ENCODE results near the gene MANBA. TPM values are rescaled to one million over a fixed set of nuclear protein-coding genes. Genes with fewer than 3 reads are reported as not detected.

The MANBA gene
- polyA plus RNA-seq, 3 donors = 80.8 to 94.4 (median 88.7) TPM

- H3K36me3 Mint-ChIP-seq = no peaks in the 10 kb centered on the region
- WGBS (ENCODE audit: insufficient coverage) = no CpG with 5 or more reads among the region's 1 CpG
These were observed 20.8 kb upstream of the MANBA start for GRCh38 chr4:102781570-102781969.

GRCh38 chr4:102780476-102781144 lies 19.8 kb upstream of the MANBA start:
- Histone ChIP-seq H3K4me1 (ENCODE audit: control insufficient read depth in 1 of 2, insufficient read depth in 2 of 2, low read length in 2 of 2) (peaks cover 20 to 26% of the 10 kb centered on the region in 2 donors), H3K36me3 (replicated peaks in 1 of 2; ENCODE audit: control insufficient read depth in 1 of 2, insufficient read depth in 2 of 2, low read length in 2 of 2) (no peaks in the 10 kb centered on the region), H3K27ac (ENCODE audit: low read depth in 1 of 2, low read length in 2 of 2) (peak overlapping the region in 1 of 2 donors; percentile 52), H3K9me3 (replicated peaks in 1 of 2; ENCODE audit: control insufficient read depth in 1 of 2, insufficient read depth in 1 of 2, low read length in 2 of 2) (no peaks in the 10 kb centered on the region), H3K79me2 (ENCODE audit: insufficient read depth, low read length) (no peaks in the 10 kb centered on the region), H4K20me1 (ENCODE audit: insufficient read depth, low read length) (no peaks in the 10 kb centered on the region), H3K4me2 (replicated peaks; ENCODE audit: extremely low read depth, low read length, poor library complexity, severe bottlenecking) (no peak overlapping the region), H2AFZ (ENCODE audit: insufficient read depth, low read depth, low read length, poor library complexity, severe bottlenecking) (no peak overlapping the region), H3K9ac (ENCODE audit: insufficient read depth, low read length, poor library complexity, severe bottlenecking) (no peak overlapping the region), H3K27me3 (ENCODE audit: control insufficient read depth in 2 of 2, insufficient read depth in 2 of 2, low read length in 2 of 2) (no peaks in the 10 kb centered on the region), H3K4me3 (replicated peaks in 1 of 3; ENCODE audit: low read depth in 2 of 3, low read length in 3 of 3) (no peak overlapping the region)
- Mint-ChIP-seq H3K4me3 (no peak overlapping the region), H3K36me3 (no peaks in the 10 kb centered on the region), H3K27me3 (ENCODE audit: low read depth in 3 of 3) (peaks cover 0 to 7% (median 0%) of the 10 kb centered on the region in 3 donors), H3K4me1 (peaks cover 24% of the 10 kb centered on the region), H3K9me3 (no peaks in the 10 kb centered on the region), H3K27ac (peak overlapping the region in 3 of 7 donors; percentile 3 to 76 (median 74))
- WGBS (ENCODE audit: insufficient coverage) = 53% methylated on average over 4 of the region's 5 CpGs
- intact Hi-C loops (cut with micrococcal nuclease) = loop anchor here in 1 of 2 donors (10.0 kb wide), 1 partner anchor 46 kb away; no protein-coding TSS in a partner anchor
- DNase-seq = peak; percentile 74 to 92 (median 83)
- no peak for TF ChIP-seq CTCF (IDR thresholded peaks at IDR 0.05)

More at GRCh38 chr4:102781570-102781969, 20.8 kb upstream of the MANBA start:
- no peaks in the 10 kb centered on the region for H3K79me2 ChIP-seq (ENCODE audit: insufficient read depth, low read length)
- Mint-ChIP-seq H3K4me1 (peaks cover 24% of the 10 kb centered on the region), H3K27ac (no peak overlapping the region), H3K4me3 (no peak overlapping the region), H3K27me3 (ENCODE audit: low read depth in 3 of 3) (peaks cover 0 to 7% (median 0%) of the 10 kb centered on the region in 3 donors), H3K9me3 (no peaks in the 10 kb centered on the region)
- intact Hi-C loops (cut with micrococcal nuclease) = loop anchor here in 1 of 2 donors (10.0 kb wide), 1 partner anchor 47 kb away; no protein-coding TSS in a partner anchor
- H3K4me2 ChIP-seq (replicated peaks; ENCODE audit: extremely low read depth, low read length, poor library complexity, severe bottlenecking) = no peak overlapping the region
- H4K20me1 ChIP-seq (ENCODE audit: insufficient read depth, low read length) = no peaks in the 10 kb centered on the region
- H2AFZ ChIP-seq (ENCODE audit: insufficient read depth, low read depth, low read length, poor library complexity, severe bottlenecking) = no peak overlapping the region
- H3K4me3 ChIP-seq (replicated peaks in 1 of 3; ENCODE audit: low read depth in 2 of 3, low read length in 3 of 3) = no peak overlapping the region
- no peak for DNase-seq
- peaks cover 20 to 26% of the 10 kb centered on the region in 2 donors for H3K4me1 ChIP-seq (ENCODE audit: control insufficient read depth in 1 of 2, insufficient read depth in 2 of 2, low read length in 2 of 2)
- H3K9ac ChIP-seq (ENCODE audit: insufficient read depth, low read length, poor library complexity, severe bottlenecking) = no peak overlapping the region
- no peaks in the 10 kb centered on the region for H3K36me3 ChIP-seq (replicated peaks in 1 of 2; ENCODE audit: control insufficient read depth in 1 of 2, insufficient read depth in 2 of 2, low read length in 2 of 2)
- no peak overlapping the region for H3K27ac ChIP-seq (ENCODE audit: low read depth in 1 of 2, low read length in 2 of 2)
- no peak for TF ChIP-seq CTCF (IDR thresholded peaks at IDR 0.05)
- H3K9me3 ChIP-seq (replicated peaks in 1 of 2; ENCODE audit: control insufficient read depth in 1 of 2, insufficient read depth in 1 of 2, low read length in 2 of 2) = no peaks in the 10 kb centered on the region
- H3K27me3 ChIP-seq (ENCODE audit: control insufficient read depth in 2 of 2, insufficient read depth in 2 of 2, low read length in 2 of 2) = no peaks in the 10 kb centered on the region
